Measurements from ENCODE around the gene STH.
"Not testable (repeated sequence)": the region's sequence is repeated elsewhere in the genome, so short reads cannot be mapped to it uniquely, and the experiment has no call there.

Gene STH

GRCh38 chr17:45986056-45986455, 13.0 kb upstream of the STH start:
- no peak for DNase-seq

GRCh38 chr17:45987706-45988105, 11.3 kb upstream of the STH start:
- DNase-seq = no peak

GRCh38 chr17:45989759-45990158, 9.3 kb upstream of the STH start:
- DNase-seq = no peak

GRCh38 chr17:45990886-45991285, 8.2 kb upstream of the STH start:
- DNase-seq = no peak

GRCh38 chr17:45991341-45991740, 7.7 kb upstream of the STH start:
- DNase-seq = no peak

GRCh38 chr17:45992175-45992574, 6.9 kb upstream of the STH start:
- no peak for DNase-seq

GRCh38 chr17:45992904-45993303, 6.1 kb upstream of the STH start:
- DNase-seq = no peak

GRCh38 chr17:45993962-45994627, 5.0 kb upstream of the STH start:
- DNase-seq = no peak

- no peak for DNase-seq
Measured at GRCh38 chr17:45994987-45995386, 4.1 kb upstream of the STH start.

- DNase-seq = no peak
Measured at GRCh38 chr17:45995627-45996270, 3.3 kb upstream of the STH start.

- DNase-seq = no peak
Measured at GRCh38 chr17:45996282-45996937, 2.6 kb upstream of the STH start.

GRCh38 chr17:45997166-45997565, 1.9 kb upstream of the STH start:
- no peak for DNase-seq

GRCh38 chr17:45997624-45998023, 1.4 kb upstream of the STH start:
- no peak for DNase-seq

GRCh38 chr17:45999900-46000290, 845 bp downstream of the STH start:
- DNase-seq = no peak

GRCh38 chr17:46000292-46000691, 1.2 kb downstream of the STH start:
- no peak for DNase-seq

- no peak for DNase-seq
Measured at GRCh38 chr17:46000757-46001156, 1.7 kb downstream of the STH start.

GRCh38 chr17:46001390-46002310, 2.6 kb downstream of the STH start:
- no peak for DNase-seq

GRCh38 chr17:46002311-46002972, 3.4 kb downstream of the STH start:
- peak; percentile 23 for DNase-seq

- no peak for DNase-seq
Measured at GRCh38 chr17:46002973-46003316, 3.9 kb downstream of the STH start.

GRCh38 chr17:46003907-46004748, 5.1 kb downstream of the STH start:
- DNase-seq = no peak

GRCh38 chr17:46006082-46006481, 7.0 kb downstream of the STH start:
- not testable (repeated sequence) for DNase-seq

- DNase-seq = no peak
Measured at GRCh38 chr17:46007461-46007965, 8.5 kb downstream of the STH start.

All from NCI-H2171 (cell line).